ENCODE data around the gene EIF4E1B. TPM values are rescaled to one million over a fixed set of nuclear protein-coding genes. Genes with fewer than 3 reads are reported as not detected.
"Not testable (repeated sequence)": the region's sequence is repeated elsewhere in the genome, so short reads cannot be mapped to it uniquely, and the experiment has no call there.

Gene EIF4E1B, protein sequence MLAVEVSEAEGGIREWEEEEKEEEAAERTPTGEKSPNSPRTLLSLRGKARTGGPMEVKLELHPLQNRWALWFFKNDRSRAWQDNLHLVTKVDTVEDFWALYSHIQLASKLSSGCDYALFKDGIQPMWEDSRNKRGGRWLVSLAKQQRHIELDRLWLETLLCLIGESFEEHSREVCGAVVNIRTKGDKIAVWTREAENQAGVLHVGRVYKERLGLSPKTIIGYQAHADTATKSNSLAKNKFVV
- total RNA-seq (2014; rRNA removed; shearing (Covaris generic)): not detected in 2 replicates

DNA sequence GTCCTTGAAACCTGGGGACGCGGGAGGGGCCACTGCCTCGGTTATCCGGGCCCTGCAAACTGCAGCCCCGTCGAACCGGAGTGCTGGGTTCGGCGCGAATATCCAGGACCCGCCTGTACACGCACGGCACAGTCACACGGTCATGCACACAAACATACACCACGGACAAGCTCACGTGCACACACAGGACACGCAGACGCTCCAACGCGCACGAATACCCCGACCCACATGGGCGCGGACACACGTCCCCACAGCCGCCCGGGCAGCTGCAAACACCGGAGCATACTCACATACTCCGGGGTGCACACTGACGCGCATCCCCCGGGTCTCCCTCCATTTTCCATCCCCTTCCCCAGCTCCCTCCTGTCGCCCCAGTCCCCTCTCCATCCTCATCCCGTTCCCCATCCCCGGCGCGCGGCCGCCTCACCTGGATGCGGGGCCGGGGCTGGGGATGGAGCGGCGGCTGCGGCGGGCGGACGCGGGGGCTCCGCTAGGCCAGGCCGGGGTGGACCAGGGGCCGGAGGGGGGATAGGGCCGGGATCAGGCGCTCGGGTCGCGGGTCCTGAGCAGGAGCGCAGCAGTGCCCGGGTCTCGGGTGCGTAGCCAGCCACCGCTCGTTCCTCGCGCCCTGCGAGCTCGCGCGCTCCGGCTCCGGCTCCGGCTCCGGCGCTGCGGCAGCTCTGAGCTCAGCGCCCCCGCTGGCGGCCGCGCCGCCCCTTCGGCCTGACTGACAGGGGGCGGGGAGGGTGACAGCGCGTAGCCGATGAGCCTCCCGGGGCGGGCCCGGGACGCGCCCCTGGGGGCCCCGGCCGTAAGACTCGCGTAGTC lies at the start of gene EIF4E1B, which contains the start of gene SNCB:
Gene EIF4E1B, plus strand, starts transcription at position 823 of the 828 bp plus-strand sequence. CDS start 12,113 bp downstream, outside the sequence.
Gene SNCB, minus strand, starts transcription at position 682 of the 828 bp plus-strand sequence. CDS start 880 bp downstream, outside the sequence.
- no peak within 1 kb of the TSS for H3K4me3 ChIP-seq
- peaks cover 38% of the 10 kb centered on the region for H3K27me3 ChIP-seq
- H3K9me3 ChIP-seq (replicated peaks): no peaks in the 10 kb centered on the region
- DNase-seq: no peak
- H3K4me1 ChIP-seq: no peaks in the 10 kb centered on the region
- H3K36me3 ChIP-seq: no peaks in the 10 kb centered on the region
- H3K27ac ChIP-seq: no peak within 1 kb of the TSS

DNA sequence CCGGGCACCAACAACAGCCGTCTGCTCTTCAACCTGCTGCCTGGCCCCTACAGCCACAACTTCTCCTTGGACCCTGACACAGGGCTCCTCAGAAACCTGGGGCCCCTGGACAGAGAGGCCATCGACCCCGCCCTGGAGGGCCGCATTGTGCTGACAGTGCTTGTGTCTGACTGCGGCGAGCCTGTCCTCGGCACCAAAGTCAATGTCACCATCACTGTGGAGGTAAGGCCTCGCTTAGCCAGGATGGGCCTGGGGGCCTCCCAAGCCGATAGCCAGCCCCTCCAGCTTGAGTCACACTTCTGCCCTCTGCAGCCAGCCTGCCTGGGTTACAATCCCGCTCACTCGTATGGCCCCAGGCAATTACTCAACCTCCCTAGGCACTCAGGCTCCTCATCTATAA lies 49.1 kb upstream of the EIF4E1B start:
- H3K4me1 ChIP-seq: no peaks in the 10 kb centered on the region
- H3K36me3 ChIP-seq: no peaks in the 10 kb centered on the region
- no peak overlapping the region for H3K4me3 ChIP-seq
- H3K27ac ChIP-seq: no peak overlapping the region
- H3K27me3 ChIP-seq: no peaks in the 10 kb centered on the region
- H3K9me3 ChIP-seq (replicated peaks): no peaks in the 10 kb centered on the region
- no peak for DNase-seq

DNA sequence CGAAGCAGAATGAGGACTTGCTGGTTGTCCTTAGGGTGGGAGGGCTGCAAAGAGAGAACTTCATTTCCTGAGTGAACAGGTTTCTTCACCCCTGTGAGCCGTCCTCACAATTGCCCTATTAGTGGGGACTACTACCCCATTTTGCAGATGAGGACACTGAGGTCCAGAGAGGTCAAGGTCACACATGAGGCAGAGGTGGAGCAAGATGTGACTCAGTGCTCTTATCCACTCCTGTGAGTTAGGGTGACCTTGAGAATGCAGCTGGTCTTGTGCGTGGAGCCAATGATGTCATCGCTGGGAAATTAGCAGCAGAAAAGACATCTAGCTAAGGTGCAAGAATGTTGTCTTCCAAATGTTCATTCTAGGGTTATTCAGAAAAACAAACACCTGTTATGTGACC lies 47.4 kb upstream of the EIF4E1B start:
- no peak for DNase-seq
- no peak overlapping the region for H3K27ac ChIP-seq

DNA sequence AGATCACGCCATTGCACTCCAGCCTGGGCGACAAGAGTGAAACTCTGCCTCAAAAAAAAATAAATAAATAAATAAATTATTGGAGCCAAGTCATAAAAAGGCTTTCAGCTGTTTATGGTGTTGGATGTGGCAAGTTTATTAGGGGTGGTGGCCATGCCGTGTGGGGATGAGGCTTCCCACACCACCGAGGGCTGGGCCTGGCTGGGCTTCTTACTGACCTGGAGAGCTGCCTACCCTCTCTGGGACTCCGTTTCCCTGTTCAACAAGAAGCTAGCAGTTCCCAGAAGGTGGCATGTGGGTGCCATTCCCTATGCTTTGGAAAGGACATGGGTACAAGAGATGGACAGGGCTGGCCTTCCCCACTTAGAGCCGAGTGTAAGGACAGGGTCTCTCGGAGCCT lies 43.1 kb upstream of the EIF4E1B start:
- Histone ChIP-seq H3K27me3 (no peaks in the 10 kb centered on the region), H3K36me3 (no peaks in the 10 kb centered on the region), H3K9me3 (replicated peaks) (no peaks in the 10 kb centered on the region), H3K4me3 (no peak overlapping the region), H3K27ac (no peak overlapping the region), H3K4me1 (no peaks in the 10 kb centered on the region)
- DNase-seq: no peak

More for the DNA sequence above, 47.4 kb upstream of the EIF4E1B start:
- Histone ChIP-seq H3K4me1 (no peaks in the 10 kb centered on the region), H3K27me3 (no peaks in the 10 kb centered on the region), H3K4me3 (no peak overlapping the region), H3K9me3 (replicated peaks) (no peaks in the 10 kb centered on the region), H3K36me3 (no peaks in the 10 kb centered on the region)

DNA sequence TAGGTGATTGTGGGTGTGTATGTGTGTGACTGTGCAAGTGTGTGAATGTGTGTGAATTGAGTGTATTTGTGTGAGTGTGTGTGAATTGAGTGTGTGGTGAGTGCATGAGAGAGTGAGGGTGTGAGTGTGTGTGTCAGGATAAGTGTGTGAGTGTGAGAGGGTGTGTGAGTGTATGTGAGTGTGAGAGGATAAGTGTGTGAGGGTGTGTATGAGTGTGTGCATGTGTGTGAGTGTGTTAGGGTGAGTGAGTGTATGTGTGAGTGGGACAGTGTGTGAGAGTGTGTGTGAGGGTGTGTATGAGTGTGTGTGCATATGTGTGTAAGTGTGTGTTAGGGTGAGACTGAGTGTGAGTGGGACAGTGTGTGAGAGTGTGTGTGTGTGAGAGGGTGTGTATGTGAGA lies 42.2 kb upstream of the EIF4E1B start:
- Histone ChIP-seq H3K36me3 (no peaks in the 10 kb centered on the region), H3K9me3 (replicated peaks) (no peaks in the 10 kb centered on the region), H3K4me1 (no peaks in the 10 kb centered on the region), H3K4me3 (no peak overlapping the region), H3K27me3 (no peaks in the 10 kb centered on the region), H3K27ac (no peak overlapping the region)
- no peak for DNase-seq

DNA sequence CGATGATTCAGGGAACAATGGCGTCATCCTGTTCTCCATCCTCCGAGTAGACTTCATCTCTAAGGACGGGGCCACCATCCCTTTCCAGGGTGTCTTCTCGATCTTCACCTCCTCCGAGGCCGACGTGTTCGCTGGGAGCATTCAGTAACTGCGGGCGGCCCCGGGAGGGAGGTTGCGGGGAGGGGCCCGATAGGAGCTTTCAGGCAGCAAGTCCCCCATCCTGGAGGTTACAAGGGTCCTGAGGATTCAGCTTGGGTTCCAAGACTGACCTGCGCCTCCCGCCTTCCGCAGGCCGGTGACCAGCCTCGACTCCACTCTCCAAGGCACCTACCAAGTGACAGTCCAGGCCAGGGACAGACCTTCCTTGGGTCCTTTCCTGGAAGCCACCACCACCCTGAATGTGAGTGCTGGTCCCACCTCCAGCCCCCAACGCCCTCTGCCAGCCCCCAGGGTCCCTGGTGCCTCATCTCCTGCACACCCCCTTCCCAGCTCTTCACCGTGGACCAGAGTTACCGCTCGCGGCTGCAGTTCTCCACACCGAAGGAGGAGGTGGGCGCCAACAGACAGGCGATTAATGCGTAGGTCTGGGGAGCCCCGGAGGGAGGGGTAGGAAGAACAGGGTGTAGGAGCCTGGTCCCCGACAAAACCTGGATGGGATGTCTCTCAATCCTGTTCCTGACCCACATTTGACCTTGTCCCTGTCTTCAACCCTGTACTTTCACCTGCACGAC lies 41.3 kb upstream of the EIF4E1B start:
- no peaks in the 10 kb centered on the region for H3K36me3 ChIP-seq
- H3K27me3 ChIP-seq: no peaks in the 10 kb centered on the region
- H3K4me3 ChIP-seq: no peak overlapping the region
- no peak for DNase-seq
- H3K4me1 ChIP-seq: no peaks in the 10 kb centered on the region
- no peak overlapping the region for H3K27ac ChIP-seq
- H3K9me3 ChIP-seq (replicated peaks): no peaks in the 10 kb centered on the region

DNA sequence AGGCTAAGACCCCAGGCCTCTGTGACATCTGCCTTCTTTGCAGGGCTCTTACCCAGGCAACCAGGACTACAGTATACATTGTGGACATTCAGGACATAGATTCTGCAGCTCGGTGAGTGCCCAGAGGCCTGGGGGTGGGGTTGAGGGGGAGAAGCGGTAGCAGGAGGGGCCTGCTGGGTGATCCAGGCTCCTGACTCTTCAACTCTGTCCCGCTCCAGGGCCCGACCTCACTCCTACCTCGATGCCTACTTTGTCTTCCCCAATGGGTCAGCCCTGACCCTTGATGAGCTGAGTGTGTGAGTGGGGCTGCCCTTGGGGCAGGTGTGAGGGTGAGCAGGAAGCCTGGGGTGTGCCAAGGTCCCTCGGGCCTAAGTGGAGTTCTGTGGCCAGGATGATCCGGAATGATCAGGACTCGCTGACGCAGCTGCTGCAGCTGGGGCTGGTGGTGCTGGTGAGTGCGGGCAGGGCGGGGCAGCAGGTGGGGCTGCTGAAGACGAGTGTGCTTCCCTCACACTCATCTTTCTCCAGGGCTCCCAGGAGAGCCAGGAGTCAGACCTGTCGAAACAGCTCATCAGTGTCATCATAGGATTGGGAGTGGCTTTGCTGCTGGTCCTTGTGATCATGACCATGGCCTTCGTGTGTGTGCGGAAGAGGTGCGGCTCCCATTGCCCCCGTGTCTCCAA lies 40.3 kb upstream of the EIF4E1B start:
- H3K27me3 ChIP-seq: no peaks in the 10 kb centered on the region
- no peak overlapping the region for H3K4me3 ChIP-seq
- no peak for DNase-seq

DNA sequence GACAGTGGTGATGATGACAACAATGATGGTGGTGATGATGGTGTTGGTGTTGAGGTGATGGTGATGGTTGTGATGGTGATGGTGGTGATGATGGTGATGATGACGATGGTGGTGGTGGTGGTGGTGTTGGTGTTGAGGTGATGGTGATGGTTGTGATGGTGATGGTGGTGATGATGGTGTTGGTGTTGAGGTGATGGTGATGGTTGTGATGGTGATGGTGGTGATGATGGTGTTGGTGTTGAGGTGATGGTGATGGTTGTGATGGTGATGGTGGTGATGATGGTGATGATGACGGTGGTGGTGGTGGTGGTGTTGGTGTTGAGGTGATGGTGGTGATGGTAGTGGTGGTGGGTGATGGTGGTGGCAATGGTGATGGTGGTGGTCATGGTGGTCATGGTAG lies 38.8 kb upstream of the EIF4E1B start:
- H3K36me3 ChIP-seq; H3K4me1 ChIP-seq; H3K27me3 ChIP-seq; DNase-seq; H3K9me3 ChIP-seq (replicated peaks); H3K27ac ChIP-seq; H3K4me3 ChIP-seq: not testable (repeated sequence)

More for the DNA sequence above, 40.3 kb upstream of the EIF4E1B start:
- H3K9me3 ChIP-seq (replicated peaks): no peaks in the 10 kb centered on the region
- no peaks in the 10 kb centered on the region for H3K36me3 ChIP-seq
- H3K4me1 ChIP-seq: no peaks in the 10 kb centered on the region
- H3K27ac ChIP-seq: no peak overlapping the region

DNA sequence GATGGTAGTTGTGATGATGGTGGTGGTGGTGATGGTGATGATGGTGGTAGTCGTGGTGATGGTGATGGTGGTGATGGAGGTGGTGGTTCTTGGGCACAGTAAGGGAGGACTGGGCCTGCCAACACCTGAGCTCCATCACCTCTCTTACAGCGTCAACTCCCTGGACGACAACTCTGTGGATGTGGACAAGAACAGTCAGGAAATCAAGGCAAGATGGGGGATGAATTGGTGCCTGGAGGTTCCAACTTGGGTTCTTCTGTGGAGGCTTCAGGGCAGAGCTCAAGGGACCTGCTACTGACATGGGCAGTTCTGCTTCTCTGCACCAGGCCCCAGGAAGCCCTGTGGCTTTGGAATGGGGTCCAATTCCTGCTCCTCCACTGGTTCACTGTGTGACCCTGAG lies 37.9 kb upstream of the EIF4E1B start:
- no peak for DNase-seq
- H3K9me3 ChIP-seq (replicated peaks): no peaks in the 10 kb centered on the region
- no peak overlapping the region for H3K4me3 ChIP-seq
- no peak overlapping the region for H3K27ac ChIP-seq
- H3K36me3 ChIP-seq: no peaks in the 10 kb centered on the region
- H3K27me3 ChIP-seq: no peaks in the 10 kb centered on the region
- no peaks in the 10 kb centered on the region for H3K4me1 ChIP-seq

DNA sequence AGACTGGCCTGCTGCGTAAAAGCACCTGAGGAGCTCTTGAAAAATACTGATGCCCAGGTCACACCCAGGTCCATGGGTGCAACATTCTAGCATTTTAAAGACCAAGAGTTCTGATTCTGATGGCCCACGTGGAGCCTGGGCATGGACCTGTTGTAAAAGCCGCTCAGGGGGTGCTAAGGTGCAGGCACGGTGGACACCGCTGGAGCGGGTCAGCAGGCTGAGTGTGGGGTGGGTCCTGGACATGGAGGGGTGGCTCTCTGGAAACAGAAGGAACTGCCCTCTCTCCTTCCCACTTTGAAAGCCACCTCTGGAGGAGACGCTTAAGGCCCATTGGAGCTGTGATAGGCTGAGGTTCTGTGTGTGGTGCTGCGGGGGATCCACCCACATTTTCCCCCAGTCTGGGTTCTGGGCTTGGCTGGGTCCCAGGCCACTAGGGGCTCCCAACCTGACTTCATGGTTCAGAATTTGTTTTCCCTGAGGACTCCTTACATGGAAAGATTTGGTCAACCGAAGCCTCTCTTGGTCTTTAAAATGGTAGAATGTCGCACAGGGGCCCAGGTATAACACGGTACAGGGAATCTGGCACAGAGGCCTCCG lies 37.1 kb upstream of the EIF4E1B start:
- no peaks in the 10 kb centered on the region for H3K9me3 ChIP-seq (replicated peaks)
- no peak overlapping the region for H3K4me3 ChIP-seq
- H3K27ac ChIP-seq: no peak overlapping the region
- DNase-seq: no peak
- no peaks in the 10 kb centered on the region for H3K4me1 ChIP-seq
- no peaks in the 10 kb centered on the region for H3K36me3 ChIP-seq
- no peaks in the 10 kb centered on the region for H3K27me3 ChIP-seq

DNA sequence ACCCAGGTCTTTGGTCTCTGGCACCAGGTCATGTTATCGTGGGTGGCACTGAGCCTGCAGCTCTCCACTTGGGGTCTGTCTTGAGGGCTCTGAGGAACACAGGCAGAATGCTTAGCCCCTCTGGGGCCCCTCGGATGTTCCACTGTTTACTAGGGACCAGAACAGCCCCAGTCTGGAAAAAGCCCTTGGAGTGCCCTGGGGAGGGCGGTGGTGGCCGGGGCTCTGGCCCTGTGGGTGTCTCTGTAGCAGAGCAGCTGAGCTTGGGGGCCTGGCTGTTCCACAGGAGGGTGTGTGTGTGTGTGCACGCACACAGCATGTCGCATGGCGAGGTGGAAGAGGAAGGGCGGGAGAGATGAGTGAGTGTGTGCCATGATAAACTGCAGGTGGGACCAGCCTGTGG lies 35.9 kb upstream of the EIF4E1B start:
- Histone ChIP-seq H3K27ac (no peak overlapping the region), H3K27me3 (no peaks in the 10 kb centered on the region), H3K9me3 (replicated peaks) (no peaks in the 10 kb centered on the region), H3K4me1 (no peaks in the 10 kb centered on the region), H3K4me3 (no peak overlapping the region), H3K36me3 (no peaks in the 10 kb centered on the region)
- no peak for DNase-seq

DNA sequence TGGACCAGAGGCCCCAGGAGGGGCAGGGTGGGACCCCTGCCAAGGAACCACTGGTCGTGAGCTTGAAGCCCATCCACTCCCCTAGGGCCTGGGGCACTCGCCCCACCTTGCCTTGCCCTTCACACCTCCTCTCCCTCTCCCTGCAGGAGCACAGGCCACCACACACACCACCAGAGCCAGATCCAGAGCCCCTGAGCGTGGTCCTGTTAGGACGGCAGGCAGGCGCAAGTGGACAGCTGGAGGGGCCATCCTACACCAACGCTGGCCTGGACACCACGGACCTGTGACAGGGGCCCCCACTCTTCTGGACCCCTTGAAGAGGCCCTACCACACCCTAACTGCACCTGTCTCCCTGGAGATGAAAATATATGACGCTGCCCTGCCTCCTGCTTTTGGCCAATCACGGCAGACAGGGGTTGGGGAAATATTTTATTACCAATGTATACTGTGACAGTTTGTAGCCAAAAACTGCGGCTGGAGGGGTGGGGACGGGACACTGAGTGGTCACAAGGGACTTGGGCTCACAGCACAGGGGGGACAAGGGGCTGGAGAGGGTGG lies 35.0 kb upstream of the EIF4E1B start:
- Histone ChIP-seq H3K4me1 (no peaks in the 10 kb centered on the region), H3K27ac (no peak overlapping the region), H3K27me3 (no peaks in the 10 kb centered on the region), H3K4me3 (no peak overlapping the region), H3K9me3 (replicated peaks) (no peaks in the 10 kb centered on the region), H3K36me3 (no peaks in the 10 kb centered on the region)
- no peak for DNase-seq

DNA sequence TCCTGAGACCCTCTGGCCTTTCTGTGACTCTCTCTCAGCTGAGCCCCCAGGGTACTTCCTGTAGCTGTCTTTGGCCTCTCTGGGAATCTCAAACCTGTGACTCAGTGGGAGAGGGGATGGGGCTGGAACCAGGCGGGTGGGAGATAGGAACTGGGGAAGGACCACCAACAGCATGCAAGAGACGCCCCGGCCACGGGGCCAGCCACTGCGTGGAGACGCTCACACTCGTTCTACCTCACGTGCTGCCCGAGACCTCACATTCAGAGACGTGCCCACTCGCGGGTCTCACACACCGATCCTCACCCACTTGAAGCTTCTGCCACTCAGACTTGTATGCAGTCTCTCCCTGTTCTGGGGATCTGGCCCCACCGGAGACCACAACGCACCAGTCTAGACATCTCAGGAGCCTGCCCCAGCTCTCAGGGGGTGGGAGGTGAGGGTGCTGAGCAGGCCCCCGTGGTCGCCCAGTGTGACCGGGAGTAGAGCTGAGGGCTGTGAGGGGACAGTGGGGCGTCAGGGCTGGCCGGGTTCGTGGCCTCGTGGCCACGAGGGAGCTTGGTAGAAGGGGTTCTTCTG lies 34.3 kb upstream of the EIF4E1B start:
- Histone ChIP-seq H3K36me3 (no peaks in the 10 kb centered on the region), H3K27me3 (no peaks in the 10 kb centered on the region), H3K27ac (no peak overlapping the region), H3K9me3 (replicated peaks) (no peaks in the 10 kb centered on the region), H3K4me1 (no peaks in the 10 kb centered on the region), H3K4me3 (no peak overlapping the region)
- no peak for DNase-seq
